GM12878 (cell line): ENCODE data around the gene PAN3. TPM values are rescaled to one million over a fixed set of nuclear protein-coding genes. Genes with fewer than 3 reads are reported as not detected.

Experiments used
- ATAC-seq: fragments of 200-7000 bp; cut with Tn5 transposase; 3 replicates; pipeline ENCODE4 v1.9.1; 2020; ENCODE audit warnings: mild to moderate bottlenecking, moderate library complexity
- BruUV-seq: library from RNA; stranded (reverse); fragments of 400-500 nt; replicated peaks from 2 replicates; lab custom pipeline; 2021; lab: Mats Ljungman, UMichigan
- CTCF ChIA-PET: fragments of 300-600 bp; sonication (Branson Sonifier 250); formaldehyde crosslinking; extraction: SDS; loops from one replicate; lab custom pipeline; 2021; ENCODE audit warnings: inconsistent platforms; lab: Yijun Ruan, JAX
- POLR2A ChIA-PET: fragments of 350-600 bp; formaldehyde crosslinking; extraction: SDS; loops from one replicate; lab custom pipeline; 2021; ENCODE audit warnings: inconsistent platforms; lab: Charles Lee
- RAD21 ChIA-PET: fragments of 300-600 bp; sonication (Branson Sonifier 250); formaldehyde crosslinking; loops from one replicate; lab custom pipeline; 2023; ENCODE audit warnings: antibody characterized with exemption; ENCODE audit not compliant: unreplicated experiment; lab: Charles Lee
- SMC1A ChIA-PET: fragments of 300-600 bp; sonication (Branson Sonifier 250); formaldehyde crosslinking; loops from one replicate; lab custom pipeline; 2023; ENCODE audit not compliant: unreplicated experiment, uncharacterized antibody; lab: Charles Lee
- DNase-seq: peaks from one replicate; pipeline ENCODE4 v3.0.0-alpha.2; 2011; ENCODE audit warnings: low read depth, low spot score
- FAIRE-seq: peaks from 3 replicates; lab custom pipeline; 2011; peaks lifted over from hg19 to GRCh38; lab: Jason Lieb, UNC
- H2AFZ ChIP-seq: 2 replicates; pipeline ENCODE4 v1.6.0; 2011; ENCODE audit warnings: low read depth, low read length, control low read depth; ENCODE audit not compliant: control insufficient read depth
- H3K27ac ChIP-seq: 2 replicates; pipeline ENCODE4 v1.5.1; 2011; ENCODE audit warnings: control low read depth; ENCODE audit not compliant: control insufficient read depth, insufficient read depth
- H3K27me3 ChIP-seq, 2 experiments: replicated peaks in 1 of 2; 2 replicates each; pipeline versions ENCODE4 v1.6.0 to v1.6.1; 2011; ENCODE audit warnings: low read length in 1 of 2; ENCODE audit not compliant: control insufficient read depth in 2 of 2, insufficient read depth in 2 of 2
- H3K36me3 ChIP-seq, 2 experiments: 2 replicates each; pipeline ENCODE4 v1.5.1; 2011; ENCODE audit warnings: low read length in 1 of 2; ENCODE audit not compliant: control insufficient read depth in 2 of 2, insufficient read depth in 2 of 2
- H3K4me1 ChIP-seq: 2 replicates; pipeline ENCODE4 v1.6.1; 2011; ENCODE audit warnings: mild to moderate bottlenecking, low read length, moderate library complexity, mixed read lengths; ENCODE audit not compliant: control insufficient read depth, insufficient read depth
- H3K4me2 ChIP-seq: 2 replicates; pipeline ENCODE4 v1.6.0; 2011; ENCODE audit warnings: control low read depth; ENCODE audit not compliant: control insufficient read depth, insufficient read depth
- H3K4me3 ChIP-seq: fragments of 200-600 bp; sonication (generic); 2 replicates; pipeline ENCODE4 v1.5.1; 2016
- H3K79me2 ChIP-seq: 2 replicates; pipeline ENCODE4 v1.6.0; 2011; ENCODE audit warnings: low read length; ENCODE audit not compliant: control insufficient read depth, insufficient read depth
- H3K9ac ChIP-seq: 2 replicates; pipeline ENCODE4 v1.8.0; 2011; ENCODE audit warnings: low read length, control low read depth, mixed read lengths; ENCODE audit not compliant: control insufficient read depth, insufficient read depth
- H3K9me3 ChIP-seq: replicated peaks from 3 replicates; pipeline ENCODE4 v1.5.1; 2011; ENCODE audit warnings: mild to moderate bottlenecking, low read length; ENCODE audit not compliant: control insufficient read depth, insufficient read depth
- H4K20me1 ChIP-seq: 2 replicates; pipeline ENCODE4 v1.6.0; 2011; ENCODE audit not compliant: control insufficient read depth, insufficient read depth
- CREB1 ChIP-seq: IDR thresholded peaks from 2 replicates; pipeline ENCODE4 v1.6.1; 2012; ENCODE audit warnings: low read depth, mild to moderate bottlenecking, inconsistent platforms
- NBN ChIP-seq: fragments of 450-650 bp; IDR thresholded peaks from 2 replicates; pipeline ENCODE4 v1.6.1; 2016
- NFIC ChIP-seq: IDR thresholded peaks from 2 replicates; pipeline ENCODE4 v1.6.1; 2012; ENCODE audit warnings: low read depth, mild to moderate bottlenecking, inconsistent platforms, low read length, moderate library complexity
- POLR2AphosphoS5 ChIP-seq: IDR thresholded peaks from 2 replicates; pipeline ENCODE4 v1.6.1; 2011; ENCODE audit warnings: mild to moderate bottlenecking, low read length, inconsistent platforms
- STAT3 ChIP-seq: IDR thresholded peaks from 2 replicates; pipeline ENCODE4 v1.6.1; 2011; ENCODE audit warnings: low read depth, low read length, improper control_type of control experiment
- whole genome bisulfite sequencing: methylation state at CpG from one replicate; pipeline ENCODE4 v1.1.6; 2016; ENCODE audit warnings: low lambda C conversion rate; ENCODE audit not compliant: insufficient replicate concordance, insufficient coverage; ENCODE audit errors: missing lambda C conversion rate; 5-methylcytosine and 5-hydroxymethylcytosine counted together
- in situ Hi-C: fragments of 300-500 bp; cut with MboI; formaldehyde crosslinking; loops from 9 replicates; pipeline ENCODE4 v1.14.3; 2018; ENCODE audit warnings: mixed read lengths
- intact Hi-C: fragments of 100-400 bp; cut with micrococcal nuclease; formaldehyde crosslinking; loops from one replicate; pipeline ENCODE4 v1.14.2; 2022; ENCODE audit not compliant: unreplicated experiment
- polyA plus RNA-seq, 11 experiments: library from polyadenylated mRNA; depleted of rRNA in 4 of 11; unstranded in 6 of 11; stranded (reverse) in 5 of 11; fragments of >200 nt; fragmentation: Nextera tagmentation in 4 of 11; fragmentation: Illumina TruSeq in 1 of 11; extraction: Ambion mirVana in 4 of 11; extraction: Trizol in 1 of 11; gene quantifications; 1 replicate in 1 of 11; 2 replicates in 10 of 11; pipeline versions ENCODE4 v1.2.1 to v1.2.3, GENCODE V29; 2011 to 2016; ENCODE audit warnings: inconsistent platforms in 2 of 11, missing spikeins in 2 of 11, low read depth in 1 of 11
- total RNA-seq, 4 experiments: library from RNA; depleted of rRNA in 3 of 4; stranded (reverse); fragments of >200 nt in 3 of 4; fragmentation: Illumina TruSeq in 1 of 4; extraction: Trizol in 1 of 4; gene quantifications; 2 replicates each; pipeline versions ENCODE4 v1.2.1 to v1.2.3, GENCODE V29; 2013 to 2021
- TF ChIP-seq, protein P1 (sequence below): IDR thresholded peaks from 2 replicates; pipeline ENCODE4 v1.6.1; 2011; ENCODE audit warnings: mild to moderate bottlenecking, low read depth, low read length, moderate library complexity; ENCODE audit not compliant: insufficient replicate concordance

Gene PAN3
- total and polyA plus RNA-seq, 10 of the 15 experiments (the other 5 are each of a cell fraction or from before 2014, with no cell fraction given) = 13.0 to 33.3 (median 19.9) TPM

- TF ChIP-seq, protein P1, sequence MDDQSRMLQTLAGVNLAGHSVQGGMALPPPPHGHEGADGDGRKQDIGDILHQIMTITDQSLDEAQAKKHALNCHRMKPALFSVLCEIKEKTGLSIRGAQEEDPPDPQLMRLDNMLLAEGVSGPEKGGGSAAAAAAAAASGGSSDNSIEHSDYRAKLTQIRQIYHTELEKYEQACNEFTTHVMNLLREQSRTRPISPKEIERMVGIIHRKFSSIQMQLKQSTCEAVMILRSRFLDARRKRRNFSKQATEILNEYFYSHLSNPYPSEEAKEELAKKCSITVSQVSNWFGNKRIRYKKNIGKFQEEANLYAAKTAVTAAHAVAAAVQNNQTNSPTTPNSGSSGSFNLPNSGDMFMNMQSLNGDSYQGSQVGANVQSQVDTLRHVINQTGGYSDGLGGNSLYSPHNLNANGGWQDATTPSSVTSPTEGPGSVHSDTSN = no peak
- TF ChIP-seq STAT3 (no peak), NFIC (no peak)
Measured at GRCh38 chr13:28145049-28145448, 6.7 kb downstream of the PAN3 start (continued).

GRCh38 chr13:28147495-28147894, 9.2 kb downstream of the PAN3 start:
- no TSS peak for BruUV-seq
- no peak overlapping the region for H3K27ac ChIP-seq
- ChIA-PET CTCF (no interaction called here), RAD21 (no interaction called here), POLR2A (interaction anchor here (1.5 kb wide), 1 partner anchor 9 kb away, joined by 9 read pairs; no protein-coding TSS in a partner anchor), SMC1A (interaction anchor here (0.8 to 1.6 kb wide), 4 partner anchors 8 to 126 kb away, joined by 3 to 7 read pairs (median 4); no protein-coding TSS in a partner anchor)
- ATAC-seq = no peak
- peaks cover 73% of the 10 kb centered on the region for H3K79me2 ChIP-seq
- H3K9me3 ChIP-seq = no peaks in the 10 kb centered on the region; the same call in 2 of the 3 replicates
- H3K4me3 ChIP-seq = no peak overlapping the region
- in situ Hi-C loops = no loop called here
- H3K36me3 ChIP-seq = peaks cover 0 to 8% of the 10 kb centered on the region in 2 experiments; a peak in 1 of 4 replicates
- TF ChIP-seq POLR2AphosphoS5 = 0 out of 2 replicates have a peak, but pooled peaks have one; percentile 15
- TF ChIP-seq CREB1 = no peak
- TF ChIP-seq NBN = no peak
- H3K9ac ChIP-seq = no peak overlapping the region
- WGBS = 100% methylated on average over 1 of the region's 1 CpG
- FAIRE-seq = no peak
- DNase-seq = no peak
- no peak overlapping the region for H2AFZ ChIP-seq
- no peaks in the 10 kb centered on the region for H4K20me1 ChIP-seq
- intact Hi-C loops = no loop called here
- no peaks in the 10 kb centered on the region for H3K27me3 ChIP-seq
- no peak overlapping the region for H3K4me2 ChIP-seq
- H3K4me1 ChIP-seq = no peaks in the 10 kb centered on the region
